ENCODE measurements around the gene PCDH1.

GRCh38 chr5:141855265-141856036 lies 22.8 kb downstream of the PCDH1 start:
- no peak for TF ChIP-seq CSDC2 (CRISPR knock-in tag; IDR thresholded peaks at IDR 0.05)
- TF ChIP-seq, protein P1, sequence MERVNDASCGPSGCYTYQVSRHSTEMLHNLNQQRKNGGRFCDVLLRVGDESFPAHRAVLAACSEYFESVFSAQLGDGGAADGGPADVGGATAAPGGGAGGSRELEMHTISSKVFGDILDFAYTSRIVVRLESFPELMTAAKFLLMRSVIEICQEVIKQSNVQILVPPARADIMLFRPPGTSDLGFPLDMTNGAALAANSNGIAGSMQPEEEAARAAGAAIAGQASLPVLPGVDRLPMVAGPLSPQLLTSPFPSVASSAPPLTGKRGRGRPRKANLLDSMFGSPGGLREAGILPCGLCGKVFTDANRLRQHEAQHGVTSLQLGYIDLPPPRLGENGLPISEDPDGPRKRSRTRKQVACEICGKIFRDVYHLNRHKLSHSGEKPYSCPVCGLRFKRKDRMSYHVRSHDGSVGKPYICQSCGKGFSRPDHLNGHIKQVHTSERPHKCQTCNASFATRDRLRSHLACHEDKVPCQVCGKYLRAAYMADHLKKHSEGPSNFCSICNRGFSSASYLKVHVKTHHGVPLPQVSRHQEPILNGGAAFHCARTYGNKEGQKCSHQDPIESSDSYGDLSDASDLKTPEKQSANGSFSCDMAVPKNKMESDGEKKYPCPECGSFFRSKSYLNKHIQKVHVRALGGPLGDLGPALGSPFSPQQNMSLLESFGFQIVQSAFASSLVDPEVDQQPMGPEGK (CRISPR knock-in tag; IDR thresholded peaks at IDR 0.05; ENCODE audit: borderline replicate concordance) = no peak
- TF ChIP-seq ISL1 (CRISPR knock-in tag; IDR thresholded peaks at IDR 0.05) = no peak
- no peak for TF ChIP-seq ZC3H10 (CRISPR knock-in tag; IDR thresholded peaks at IDR 0.05)

Measured in SK-N-SH treated with all-trans-retinoic acid at 6 μM for 48 hours (cell line).